ENCODE data around the gene BCAN. TPM values are rescaled to one million over a fixed set of nuclear protein-coding genes. Genes with fewer than 3 reads are reported as not detected.

BCAN gene
- total RNA-seq, 2 experiments from 2014 or later, result not detected

DNA sequence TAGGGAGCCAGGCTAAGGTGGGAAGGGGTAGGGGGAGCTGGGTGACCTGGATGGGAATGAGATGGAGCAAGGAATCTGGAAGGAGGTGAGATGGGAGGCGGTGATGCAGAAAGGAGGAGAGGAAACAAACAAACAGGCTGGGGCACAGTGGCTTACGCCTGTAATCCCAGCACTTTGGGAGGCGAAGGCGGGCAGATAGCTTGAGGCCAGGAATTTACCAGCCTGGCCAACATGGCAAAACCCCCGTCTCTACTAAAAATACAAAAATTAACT is 52.7 kb downstream of the BCAN start:
- no peak overlapping the region for H3K4me3 Mint-ChIP-seq
- ChIA-PET CTCF (interaction anchor here (11.7 to 19.7 kb wide), 2 partner anchors 11 to 31 kb away, joined by 311 to 543 read pairs; partner anchors contain the start of genes CRABP2, ISG20L2 and METTL25B), POLR2A (no interaction called here)
- peaks cover 3% of the 10 kb centered on the region for H3K36me3 Mint-ChIP-seq (ENCODE audit: low read depth)
- no peak overlapping the region for H3K27ac Mint-ChIP-seq
- DNase-seq (no peak), ATAC-seq (no peak)
- no peaks in the 10 kb centered on the region for H3K9me3 Mint-ChIP-seq (ENCODE audit: insufficient read depth)
- H3K27me3 Mint-ChIP-seq (ENCODE audit: low read depth), result peaks cover 47% of the 10 kb centered on the region
- H3K4me1 Mint-ChIP-seq (ENCODE audit: low read depth), result peaks cover 25% of the 10 kb centered on the region

DNA sequence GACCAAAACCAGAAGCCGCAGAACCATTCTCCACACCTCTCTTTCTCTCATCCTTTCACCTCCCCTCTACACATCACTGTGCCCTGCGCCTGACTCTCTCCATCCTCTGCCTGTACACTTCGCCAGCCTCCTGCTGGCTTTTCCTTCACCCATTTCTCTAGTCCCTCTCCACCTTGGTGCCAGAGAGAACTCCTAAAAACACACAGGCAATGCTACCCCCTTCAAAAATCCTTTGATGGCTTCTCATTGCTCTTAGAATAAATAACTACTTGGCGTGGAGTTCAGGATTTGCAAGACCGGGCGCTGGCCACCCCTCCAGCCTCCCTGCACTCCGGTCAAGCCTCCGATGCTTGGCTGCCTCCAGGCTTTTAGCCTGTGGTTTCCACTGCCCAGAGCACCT is 54.8 kb downstream of the BCAN start:
- H3K4me1 Mint-ChIP-seq (ENCODE audit: low read depth), result peaks cover 31% of the 10 kb centered on the region
- CTCF ChIA-PET, result interaction anchor here (0.9 to 4.1 kb wide), 4 partner anchors 29 to 194 kb away, joined by 3 to 19 read pairs (median 3); no protein-coding TSS in a partner anchor
- no peak overlapping the region for H3K27ac Mint-ChIP-seq
- peaks cover 3% of the 10 kb centered on the region for H3K36me3 Mint-ChIP-seq (ENCODE audit: low read depth)
- no peak for DNase-seq
- no peak overlapping the region for H3K4me3 Mint-ChIP-seq
- POLR2A ChIA-PET, result no interaction called here
- H3K27me3 Mint-ChIP-seq (ENCODE audit: low read depth), result peaks cover 29% of the 10 kb centered on the region
- H3K9me3 Mint-ChIP-seq (ENCODE audit: insufficient read depth), result no peaks in the 10 kb centered on the region
- ATAC-seq, result no peak

DNA sequence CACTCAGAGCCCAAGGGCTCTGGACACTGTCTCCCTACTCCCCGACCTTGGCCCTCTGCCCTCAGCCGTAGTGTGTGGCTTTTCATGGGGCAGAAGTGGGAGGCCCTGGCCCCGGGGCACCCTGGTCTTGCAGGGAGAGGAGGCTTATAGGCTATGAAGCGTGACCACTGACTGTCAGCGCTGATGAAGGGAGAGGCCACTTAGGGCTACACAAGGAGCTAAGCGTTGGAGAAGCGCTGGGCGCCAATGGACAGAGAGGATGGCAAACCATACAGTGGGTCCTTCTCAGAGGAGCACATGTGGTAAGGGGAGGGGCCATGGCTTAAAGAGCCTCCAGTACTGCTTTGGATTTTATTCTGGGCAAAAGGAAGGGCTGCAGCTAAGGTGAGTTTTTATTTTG is 55.6 kb downstream of the BCAN start:
- ChIA-PET CTCF (interaction anchor here (0.9 to 17.4 kb wide), 7 partner anchors 8 to 193 kb away, joined by 3 to 311 read pairs (median 3); no protein-coding TSS in a partner anchor), POLR2A (no interaction called here)
- Mint-ChIP-seq H3K36me3 (ENCODE audit: low read depth) (peaks cover 3% of the 10 kb centered on the region), H3K27ac (no peak overlapping the region), H3K4me1 (ENCODE audit: low read depth) (peaks cover 24% of the 10 kb centered on the region), H3K9me3 (ENCODE audit: insufficient read depth) (no peaks in the 10 kb centered on the region), H3K4me3 (no peak overlapping the region), H3K27me3 (ENCODE audit: low read depth) (peaks cover 21% of the 10 kb centered on the region)
- no peak for ATAC-seq
- DNase-seq, result no peak

DNA sequence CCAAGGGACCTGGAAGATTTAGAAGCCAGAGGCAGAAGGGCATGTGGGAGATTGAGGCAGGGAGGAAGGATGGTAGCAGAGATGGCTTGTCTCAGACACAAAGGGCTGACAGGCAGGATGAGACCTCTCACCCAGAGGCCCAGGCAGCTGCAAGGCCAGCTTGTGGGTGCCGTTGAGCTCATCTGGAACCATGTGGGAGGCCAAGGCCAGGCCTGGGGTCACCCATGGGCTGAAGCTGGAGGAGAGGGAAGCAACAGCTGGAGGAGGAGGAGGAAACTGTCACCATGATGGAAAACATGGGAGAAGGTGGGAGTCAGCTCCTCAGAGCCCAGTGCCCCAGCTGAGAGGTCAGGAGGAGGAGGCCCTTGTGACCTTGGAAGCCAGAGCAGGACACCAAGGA is 57.1 kb downstream of the BCAN start:
- POLR2A ChIA-PET, result no interaction called here
- peaks cover 13% of the 10 kb centered on the region for H3K4me1 Mint-ChIP-seq (ENCODE audit: low read depth)
- DNase-seq (no peak), ATAC-seq (no peak)
- peaks cover 19% of the 10 kb centered on the region for H3K27me3 Mint-ChIP-seq (ENCODE audit: low read depth)
- peaks cover 3% of the 10 kb centered on the region for H3K36me3 Mint-ChIP-seq (ENCODE audit: low read depth)
- H3K9me3 Mint-ChIP-seq (ENCODE audit: insufficient read depth), result no peaks in the 10 kb centered on the region
- H3K4me3 Mint-ChIP-seq, result no peak overlapping the region
- H3K27ac Mint-ChIP-seq, result no peak overlapping the region
- CTCF ChIA-PET, result interaction anchor here (1.0 to 17.4 kb wide), 3 partner anchors 9 to 27 kb away, joined by 3 to 311 read pairs (median 19); no protein-coding TSS in a partner anchor

DNA sequence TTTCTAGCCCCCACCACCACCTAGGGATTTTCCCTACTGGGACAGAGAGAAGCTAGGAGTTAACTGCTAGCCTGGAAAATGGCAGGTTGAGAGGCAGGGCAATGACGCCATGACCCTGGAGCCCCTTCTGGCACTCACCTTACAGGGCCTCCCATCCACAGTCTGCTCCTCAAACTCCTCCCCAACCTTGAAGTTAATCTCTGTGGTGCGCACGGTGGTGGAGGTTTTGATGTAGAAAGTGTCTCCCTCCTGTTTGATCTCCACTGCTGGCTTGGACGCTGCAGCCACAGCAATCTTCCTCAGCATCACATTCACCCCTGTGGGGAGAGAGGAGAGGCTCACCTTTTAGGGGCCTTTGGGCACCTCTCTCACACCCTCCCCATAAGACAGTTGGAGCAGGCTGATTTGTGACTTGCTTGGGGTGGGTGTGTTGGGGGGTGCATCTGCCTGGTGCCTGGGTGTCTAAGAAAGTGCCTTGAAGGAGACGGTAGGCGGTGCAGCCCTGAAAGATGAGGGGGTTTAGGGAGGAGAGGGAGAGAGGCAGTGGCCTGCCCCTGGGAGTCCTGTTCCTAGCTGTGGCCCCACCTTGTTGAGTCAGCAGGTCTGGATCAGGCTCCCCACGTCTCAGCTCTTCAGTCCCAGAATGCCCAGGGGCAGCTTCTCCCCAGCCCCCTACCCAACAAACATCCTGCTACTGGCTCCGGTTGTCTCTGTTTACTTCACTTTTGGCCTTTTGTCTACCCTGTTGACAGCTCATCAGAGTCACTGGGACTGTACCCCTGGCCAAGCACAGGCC is 59.0 kb downstream of the BCAN start:
- ATAC-seq, result peak; percentile 80
- Mint-ChIP-seq H3K4me3 (no peak overlapping the region), H3K36me3 (ENCODE audit: low read depth) (peaks cover 3% of the 10 kb centered on the region), H3K9me3 (ENCODE audit: insufficient read depth) (no peaks in the 10 kb centered on the region), H3K27me3 (ENCODE audit: low read depth) (peaks cover 27% of the 10 kb centered on the region), H3K27ac (no peak overlapping the region), H3K4me1 (ENCODE audit: low read depth) (peaks cover 24% of the 10 kb centered on the region)
- ChIA-PET POLR2A (interaction anchor here (0.6 to 1.4 kb wide), 2 partner anchors 11 to 27 kb away, joined by 3 to 5 read pairs; no protein-coding TSS in a partner anchor), CTCF (interaction anchor here (0.7 to 17.4 kb wide), 6 partner anchors 11 to 189 kb away, joined by 3 to 311 read pairs (median 4); partner anchors contain the start of genes ISG20L2 and METTL25B)
- DNase-seq, result peak; percentile 56

DNA sequence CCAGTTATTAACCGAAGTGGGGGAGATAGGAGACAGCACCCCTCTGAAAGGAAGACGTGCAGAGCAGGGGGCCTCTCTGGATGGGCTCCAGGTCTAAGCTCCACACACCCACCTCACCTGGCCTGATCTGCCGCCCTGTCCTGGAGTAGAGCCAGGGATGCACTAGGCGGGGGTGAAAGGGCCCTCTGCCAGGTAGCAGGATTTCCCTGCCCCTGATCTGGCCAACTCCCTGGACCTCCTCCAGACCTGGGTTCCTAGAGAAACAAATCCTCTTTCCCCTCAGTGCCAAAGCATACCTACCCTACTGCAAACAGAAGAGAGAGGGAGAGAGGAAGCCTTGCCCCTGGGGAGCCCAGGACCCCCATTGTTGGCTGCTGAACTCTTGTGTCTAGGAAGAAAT is 61.4 kb downstream of the BCAN start:
- DNase-seq (no peak), ATAC-seq (no peak)
- Mint-ChIP-seq H3K4me3 (no peak overlapping the region), H3K27me3 (ENCODE audit: low read depth) (peaks cover 38% of the 10 kb centered on the region), H3K27ac (no peak overlapping the region), H3K4me1 (ENCODE audit: low read depth) (peaks cover 37% of the 10 kb centered on the region), H3K9me3 (ENCODE audit: insufficient read depth) (no peaks in the 10 kb centered on the region), H3K36me3 (ENCODE audit: low read depth) (peaks cover 3% of the 10 kb centered on the region)
- POLR2A ChIA-PET, result no interaction called here
- CTCF ChIA-PET, result interaction anchor here (0.9 to 17.4 kb wide), 6 partner anchors 14 to 188 kb away, joined by 3 to 311 read pairs (median 3); no protein-coding TSS in a partner anchor

DNA sequence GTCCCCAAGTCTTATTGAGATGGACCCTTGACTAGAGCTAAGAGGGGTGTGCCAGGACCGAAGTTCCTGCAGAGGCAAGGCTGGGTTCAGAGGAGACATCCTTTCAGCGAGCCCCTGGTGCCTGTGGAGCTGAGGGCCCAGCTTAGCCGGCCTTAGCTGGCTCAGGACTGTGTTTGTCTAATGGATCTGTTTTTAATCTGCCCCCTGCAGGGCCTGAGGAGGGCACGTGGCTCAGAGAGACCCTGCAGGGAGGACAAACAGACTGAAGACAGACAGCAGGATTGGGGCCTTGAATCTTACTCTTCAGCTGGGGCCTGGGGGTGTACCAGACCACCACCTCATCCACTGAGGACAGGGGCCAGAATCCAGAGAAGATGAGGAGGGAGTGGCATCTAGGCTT is 61.8 kb downstream of the BCAN start:
- Mint-ChIP-seq H3K27me3 (ENCODE audit: low read depth) (peaks cover 38% of the 10 kb centered on the region), H3K36me3 (ENCODE audit: low read depth) (peaks cover 3% of the 10 kb centered on the region), H3K4me1 (ENCODE audit: low read depth) (peaks cover 37% of the 10 kb centered on the region), H3K4me3 (no peak overlapping the region), H3K9me3 (ENCODE audit: insufficient read depth) (no peaks in the 10 kb centered on the region), H3K27ac (no peak overlapping the region)
- ATAC-seq (no peak), DNase-seq (no peak)
- ChIA-PET CTCF (interaction anchor here (0.9 to 17.4 kb wide), 3 partner anchors 14 to 188 kb away, joined by 3 to 311 read pairs (median 19); no protein-coding TSS in a partner anchor), POLR2A (no interaction called here)

DNA sequence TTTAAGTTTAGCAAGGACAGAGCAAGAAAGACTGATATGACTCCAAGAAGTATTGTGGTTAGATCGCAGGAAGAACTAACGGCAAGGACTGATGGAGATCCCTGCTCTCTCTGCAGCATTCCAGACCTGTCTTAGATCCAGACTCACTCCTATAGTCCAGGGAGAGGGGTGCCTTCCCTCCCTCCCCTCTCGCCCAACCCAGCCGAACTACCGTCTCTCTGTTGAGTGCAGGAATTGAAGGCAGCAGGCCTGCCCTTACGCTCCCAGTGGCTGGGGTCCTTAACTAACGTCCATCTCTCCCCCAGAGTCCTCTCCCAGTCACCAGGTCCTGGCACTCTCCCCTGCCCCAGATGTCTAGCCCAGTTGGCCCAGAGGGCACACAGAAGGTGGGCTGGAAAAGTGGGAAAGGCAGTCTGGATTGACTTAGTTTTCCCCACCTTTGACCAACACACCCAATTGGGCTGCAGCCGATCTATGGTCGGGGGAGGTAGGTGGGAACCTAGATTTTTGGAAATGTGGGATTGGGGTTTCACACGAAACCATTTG is 62.3 kb downstream of the BCAN start:
- Mint-ChIP-seq H3K27ac (no peak overlapping the region), H3K9me3 (ENCODE audit: insufficient read depth) (no peaks in the 10 kb centered on the region), H3K4me1 (ENCODE audit: low read depth) (peaks cover 37% of the 10 kb centered on the region), H3K4me3 (no peak overlapping the region), H3K27me3 (ENCODE audit: low read depth) (peaks cover 35% of the 10 kb centered on the region), H3K36me3 (ENCODE audit: low read depth) (no peaks in the 10 kb centered on the region)
- CTCF ChIA-PET, result interaction anchor here (0.9 to 17.4 kb wide), 5 partner anchors 11 to 187 kb away, joined by 3 to 311 read pairs (median 53); partner anchors contain the start of genes ISG20L2 and METTL25B
- ATAC-seq (no peak), DNase-seq (no peak)
- POLR2A ChIA-PET, result no interaction called here

DNA sequence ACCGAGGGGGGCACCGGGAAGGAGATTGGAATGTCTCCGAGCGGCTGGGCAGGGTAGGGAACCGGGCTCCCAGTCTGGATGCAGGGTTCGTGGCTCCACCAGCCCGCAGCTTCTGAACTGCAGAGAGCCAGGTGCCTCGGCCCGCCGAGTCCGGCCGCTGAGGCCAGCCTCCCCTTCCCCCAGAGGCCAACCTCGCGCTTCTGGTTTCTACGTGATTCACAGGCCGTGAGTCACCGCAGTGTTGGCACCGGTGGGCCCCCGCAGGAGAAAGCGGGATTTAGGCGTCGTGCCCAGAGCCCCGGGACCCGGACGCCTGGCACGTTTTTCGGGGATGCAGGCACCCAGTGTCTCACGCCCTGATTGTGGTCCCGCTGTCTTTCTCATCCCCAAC is 63.0 kb downstream of the BCAN start:
- Mint-ChIP-seq H3K9me3 (ENCODE audit: insufficient read depth) (no peaks in the 10 kb centered on the region), H3K27me3 (ENCODE audit: low read depth) (peaks cover 33% of the 10 kb centered on the region), H3K27ac (no peak overlapping the region), H3K4me3 (peak overlapping the region; percentile 22), H3K4me1 (ENCODE audit: low read depth) (peaks cover 36% of the 10 kb centered on the region), H3K36me3 (ENCODE audit: low read depth) (no peaks in the 10 kb centered on the region)
- ChIA-PET POLR2A (no interaction called here), CTCF (interaction anchor here (0.8 to 17.4 kb wide), 12 partner anchors 10 to 177 kb away, joined by 3 to 311 read pairs (median 16); partner anchors contain the start of genes HAPLN2, INSRR, ISG20L2 and METTL25B)
- ATAC-seq (no peak), DNase-seq (no peak)

DNA sequence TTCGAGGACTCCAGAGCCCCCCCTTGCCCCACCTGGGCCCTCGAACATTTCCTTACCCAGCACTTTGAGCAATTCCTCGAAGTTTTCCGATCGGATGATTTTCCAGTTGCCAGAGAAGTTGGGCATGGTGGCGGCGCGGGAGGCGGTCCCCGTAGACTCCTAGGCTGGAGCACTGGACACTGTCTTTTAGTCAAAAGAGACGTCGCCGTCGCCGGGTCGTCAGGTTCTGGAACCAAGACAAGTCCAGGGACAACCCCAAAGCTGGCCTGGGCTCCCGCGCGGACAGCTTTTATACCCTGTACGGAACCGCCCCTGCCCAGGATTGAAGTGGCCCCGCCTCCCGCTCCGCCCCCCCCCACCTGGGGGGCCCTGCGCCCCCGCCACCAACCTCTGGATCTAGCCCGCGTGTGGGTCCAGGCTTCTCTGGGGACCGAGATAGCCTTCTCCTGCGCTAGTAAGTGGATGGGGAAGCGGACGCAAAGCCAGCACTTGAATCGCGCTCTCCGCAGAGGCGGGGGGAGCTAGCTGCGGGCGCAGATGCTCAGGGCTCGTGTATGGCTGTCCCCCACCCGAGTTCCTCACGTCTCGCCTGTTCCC is 63.5 kb downstream of the BCAN start, which contains the start of gene CRABP2:
CRABP2 (minus strand) TSS at position 263 of the 597 bp plus-strand sequence; CDS start at position 126, 137 bp downstream.
- peak within 1 kb of the TSS; percentile 71 for H3K4me3 Mint-ChIP-seq

DNA sequence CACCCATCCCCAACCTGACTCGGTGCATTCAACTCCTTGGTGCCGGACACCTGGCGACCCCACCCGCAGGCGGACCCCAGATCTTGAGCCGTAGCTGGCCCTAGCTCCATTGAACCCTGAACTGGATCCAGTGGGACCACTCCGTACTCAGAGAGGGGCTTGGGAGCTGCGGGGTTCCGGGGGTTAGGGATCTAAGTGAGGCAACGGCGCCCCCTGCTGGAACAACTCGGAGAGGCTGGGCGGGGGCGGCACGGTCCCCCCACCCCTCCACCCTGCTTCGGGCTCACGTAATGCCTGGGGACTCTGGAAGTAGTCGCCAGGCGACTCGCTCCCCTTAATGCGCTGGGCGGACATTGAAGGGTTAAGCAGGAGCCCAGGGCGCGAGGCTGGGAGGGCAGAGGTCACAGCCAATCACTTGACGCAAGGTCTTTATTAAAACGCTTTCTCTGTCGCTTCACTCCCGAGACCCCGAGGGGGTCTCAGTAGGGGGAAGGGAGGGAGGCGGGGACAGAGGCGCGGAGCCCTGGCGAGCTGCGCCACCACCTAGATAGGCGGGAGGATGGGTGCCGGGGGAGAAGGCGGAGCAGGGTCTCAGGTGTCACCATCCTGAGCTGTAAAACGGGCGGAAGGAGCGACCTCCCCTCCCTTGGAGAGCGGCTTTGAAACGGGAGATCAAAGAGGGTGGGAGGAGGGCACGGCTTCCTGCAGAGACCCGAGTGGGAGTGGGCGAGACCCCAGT is 64.2 kb downstream of the BCAN start:
- H3K4me3 Mint-ChIP-seq, result peak overlapping the region; percentile 71
- ATAC-seq (peak; percentile 65), DNase-seq (peak; percentile 70)
- H3K27me3 Mint-ChIP-seq (ENCODE audit: low read depth), result peaks cover 33% of the 10 kb centered on the region
- H3K36me3 Mint-ChIP-seq (ENCODE audit: low read depth), result no peaks in the 10 kb centered on the region
- H3K27ac Mint-ChIP-seq, result no peak overlapping the region
- H3K9me3 Mint-ChIP-seq (ENCODE audit: insufficient read depth), result no peaks in the 10 kb centered on the region
- CTCF ChIA-PET, result interaction anchor here (0.6 to 17.4 kb wide), 30 partner anchors 9 to 423 kb away, joined by 3 to 311 read pairs (median 5); partner anchors contain the start of genes HAPLN2, INSRR, ISG20L2 and METTL25B
- POLR2A ChIA-PET, result interaction anchor here (1.0 to 2.4 kb wide), 6 partner anchors 16 to 55 kb away, joined by 3 to 9 read pairs (median 5); partner anchors contain the start of genes ISG20L2 and METTL25B
- peaks cover 28% of the 10 kb centered on the region for H3K4me1 Mint-ChIP-seq (ENCODE audit: low read depth)

More for the DNA sequence above, 63.5 kb downstream of the BCAN start, which contains the start of gene CRABP2:
- ChIA-PET CTCF (interaction anchor here (0.8 to 17.4 kb wide), 21 partner anchors 10 to 422 kb away, joined by 3 to 311 read pairs (median 12); partner anchors contain the start of genes HAPLN2, INSRR, ISG20L2 and METTL25B), POLR2A (interaction anchor here (1.0 to 2.4 kb wide), 4 partner anchors 16 to 54 kb away, joined by 3 to 9 read pairs (median 6); partner anchors contain the start of genes ISG20L2 and METTL25B)
- ATAC-seq (peak; percentile 28), DNase-seq (peak; percentile 30)
- peaks cover 33% of the 10 kb centered on the region for H3K27me3 Mint-ChIP-seq (ENCODE audit: low read depth)
- peaks cover 35% of the 10 kb centered on the region for H3K4me1 Mint-ChIP-seq (ENCODE audit: low read depth)
- H3K36me3 Mint-ChIP-seq (ENCODE audit: low read depth), result no peaks in the 10 kb centered on the region
- no peak within 1 kb of the TSS for H3K27ac Mint-ChIP-seq
- H3K9me3 Mint-ChIP-seq (ENCODE audit: insufficient read depth), result no peaks in the 10 kb centered on the region
